ENCODE data around the gene HMGB2.

DNA sequence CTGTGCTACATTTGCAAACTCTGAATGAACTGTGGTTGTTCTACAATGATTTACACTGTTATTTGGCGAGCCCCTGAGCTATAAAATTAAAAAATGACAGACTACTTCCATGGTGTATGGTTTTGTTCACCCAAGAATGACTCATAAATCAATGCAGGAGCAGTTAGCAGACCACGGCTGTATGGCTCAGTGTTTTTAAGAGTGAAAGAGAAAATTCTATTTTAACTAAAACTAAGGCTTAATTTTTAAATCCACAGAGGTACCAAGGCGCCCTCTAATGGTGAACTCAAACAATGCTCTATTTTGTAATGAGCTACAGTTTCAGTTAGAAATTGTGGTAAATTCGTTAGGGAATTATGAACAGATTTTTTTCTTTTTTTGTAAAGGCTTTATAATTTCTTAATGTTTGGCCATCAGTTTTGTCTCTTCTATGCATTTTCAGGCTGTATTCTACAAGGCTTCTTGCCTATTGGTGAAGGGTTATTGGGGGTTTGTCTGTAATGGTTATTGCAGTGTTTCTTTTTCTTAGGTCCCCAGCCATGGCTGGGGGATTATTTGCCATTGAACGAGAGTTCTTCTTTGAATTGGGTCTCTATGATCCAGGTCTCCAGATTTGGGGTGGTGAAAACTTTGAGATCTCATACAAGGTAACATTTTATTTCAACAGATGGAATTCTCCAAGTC lies 32.5 kb downstream of the HMGB2 start:
- TF ChIP-seq, protein P1, sequence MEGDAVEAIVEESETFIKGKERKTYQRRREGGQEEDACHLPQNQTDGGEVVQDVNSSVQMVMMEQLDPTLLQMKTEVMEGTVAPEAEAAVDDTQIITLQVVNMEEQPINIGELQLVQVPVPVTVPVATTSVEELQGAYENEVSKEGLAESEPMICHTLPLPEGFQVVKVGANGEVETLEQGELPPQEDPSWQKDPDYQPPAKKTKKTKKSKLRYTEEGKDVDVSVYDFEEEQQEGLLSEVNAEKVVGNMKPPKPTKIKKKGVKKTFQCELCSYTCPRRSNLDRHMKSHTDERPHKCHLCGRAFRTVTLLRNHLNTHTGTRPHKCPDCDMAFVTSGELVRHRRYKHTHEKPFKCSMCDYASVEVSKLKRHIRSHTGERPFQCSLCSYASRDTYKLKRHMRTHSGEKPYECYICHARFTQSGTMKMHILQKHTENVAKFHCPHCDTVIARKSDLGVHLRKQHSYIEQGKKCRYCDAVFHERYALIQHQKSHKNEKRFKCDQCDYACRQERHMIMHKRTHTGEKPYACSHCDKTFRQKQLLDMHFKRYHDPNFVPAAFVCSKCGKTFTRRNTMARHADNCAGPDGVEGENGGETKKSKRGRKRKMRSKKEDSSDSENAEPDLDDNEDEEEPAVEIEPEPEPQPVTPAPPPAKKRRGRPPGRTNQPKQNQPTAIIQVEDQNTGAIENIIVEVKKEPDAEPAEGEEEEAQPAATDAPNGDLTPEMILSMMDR (conservative IDR thresholded peaks at IDR 0.05; ENCODE audit: low read depth, low read length): peak; percentile 78
- no peak for TF ChIP-seq EZH2 (IDR thresholded peaks at IDR 0.05; ENCODE audit: low read length, unreplicated experiment)

All from PC-3 (cell line).